OCI-LY1 (cell line): ENCODE data around the gene PDE5A.

Experiments used
- EZH2 ChIP-seq: fragments of 200-600 bp; sonication (generic), shearing (Covaris generic); IDR thresholded peaks from 2 replicates; pipeline ENCODE4 v1.8.0; 2017; ENCODE audit warnings: borderline replicate concordance, mixed run types, mild to moderate bottlenecking, antibody characterized with exemption, low read length, moderate library complexity, mixed read lengths
- TF ChIP-seq, protein P1 (sequence below): fragments of 200-600 bp; sonication (generic), shearing (Covaris generic); IDR thresholded peaks from 2 replicates; pipeline ENCODE4 v1.5.1; 2017; ENCODE audit warnings: mild to moderate bottlenecking, antibody characterized with exemption, low read length, moderate library complexity, mixed read lengths

- no peak for TF ChIP-seq EZH2
- TF ChIP-seq, protein P1, sequence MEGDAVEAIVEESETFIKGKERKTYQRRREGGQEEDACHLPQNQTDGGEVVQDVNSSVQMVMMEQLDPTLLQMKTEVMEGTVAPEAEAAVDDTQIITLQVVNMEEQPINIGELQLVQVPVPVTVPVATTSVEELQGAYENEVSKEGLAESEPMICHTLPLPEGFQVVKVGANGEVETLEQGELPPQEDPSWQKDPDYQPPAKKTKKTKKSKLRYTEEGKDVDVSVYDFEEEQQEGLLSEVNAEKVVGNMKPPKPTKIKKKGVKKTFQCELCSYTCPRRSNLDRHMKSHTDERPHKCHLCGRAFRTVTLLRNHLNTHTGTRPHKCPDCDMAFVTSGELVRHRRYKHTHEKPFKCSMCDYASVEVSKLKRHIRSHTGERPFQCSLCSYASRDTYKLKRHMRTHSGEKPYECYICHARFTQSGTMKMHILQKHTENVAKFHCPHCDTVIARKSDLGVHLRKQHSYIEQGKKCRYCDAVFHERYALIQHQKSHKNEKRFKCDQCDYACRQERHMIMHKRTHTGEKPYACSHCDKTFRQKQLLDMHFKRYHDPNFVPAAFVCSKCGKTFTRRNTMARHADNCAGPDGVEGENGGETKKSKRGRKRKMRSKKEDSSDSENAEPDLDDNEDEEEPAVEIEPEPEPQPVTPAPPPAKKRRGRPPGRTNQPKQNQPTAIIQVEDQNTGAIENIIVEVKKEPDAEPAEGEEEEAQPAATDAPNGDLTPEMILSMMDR: no peak
Observed at GRCh38 chr4:119512398-119512797, 116.2 kb downstream of the PDE5A start.
